ENCODE data around the gene SLC2A13. TPM values are rescaled to one million over a fixed set of nuclear protein-coding genes. Genes with fewer than 3 reads are reported as not detected.

The SLC2A13 gene
- total and polyA plus RNA-seq, 2 donors from 2014 or later = 3.9 to 18.6 TPM

DNA sequence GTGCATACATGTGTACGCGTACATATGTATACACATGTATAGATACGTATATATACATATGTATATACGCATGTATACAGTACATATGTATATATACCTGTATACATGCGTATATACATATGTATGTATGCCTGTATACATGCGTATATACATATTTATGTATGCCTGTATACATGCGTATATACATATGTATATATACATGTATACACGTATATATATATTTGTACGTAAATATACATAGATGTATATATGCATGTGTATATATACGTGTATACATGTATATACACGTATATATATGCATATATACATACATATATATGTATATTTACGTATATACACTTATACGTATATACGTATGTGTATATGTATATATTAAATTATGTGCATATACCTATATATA lies 392.3 kb downstream of the SLC2A13 start:
- intact Hi-C loops (cut with DNase I) = no loop called here

DNA sequence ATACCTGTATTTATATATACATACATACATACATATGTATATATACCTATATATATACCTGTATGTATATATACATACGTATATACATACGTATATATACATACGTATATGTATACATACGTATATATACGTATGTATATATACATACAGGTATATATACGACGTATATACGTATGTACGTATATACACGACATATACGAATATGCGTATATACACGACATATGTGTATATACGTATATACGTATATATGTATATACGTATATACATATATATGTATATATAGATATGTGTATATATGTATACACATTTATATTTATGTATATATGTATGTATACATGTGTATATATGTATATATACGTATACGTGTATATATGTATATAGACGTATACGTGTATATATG lies 393.5 kb downstream of the SLC2A13 start:
- intact Hi-C loops (cut with DNase I) = no loop called here
- H3K27me3 ChIP-seq (ENCODE audit: control insufficient read depth, insufficient read depth, low read length) = no peaks in the 10 kb centered on the region
- no peak overlapping the region for H3K4me3 ChIP-seq (ENCODE audit: low read length in 3 of 3)
- FAIRE-seq (no peak), DNase-seq (no peak)
- no peaks in the 10 kb centered on the region for H3K9me3 ChIP-seq (ENCODE audit: control insufficient read depth in 2 of 3, insufficient read depth in 1 of 3, low read length in 3 of 3)
- H3K36me3 ChIP-seq (ENCODE audit: control insufficient read depth in 2 of 3, insufficient read depth in 3 of 3, low read length in 3 of 3) = no peaks in the 10 kb centered on the region
- H3K27ac ChIP-seq (ENCODE audit: low read depth in 2 of 2, low read length in 2 of 2) = no peak overlapping the region
- H3K4me1 ChIP-seq (ENCODE audit: control insufficient read depth in 2 of 3, insufficient read depth in 2 of 3, low read depth in 1 of 3, low read length in 3 of 3) = no peaks in the 10 kb centered on the region
- H3K9ac ChIP-seq (ENCODE audit: low read length in 3 of 3) = no peak overlapping the region
- TF ChIP-seq, protein P1, sequence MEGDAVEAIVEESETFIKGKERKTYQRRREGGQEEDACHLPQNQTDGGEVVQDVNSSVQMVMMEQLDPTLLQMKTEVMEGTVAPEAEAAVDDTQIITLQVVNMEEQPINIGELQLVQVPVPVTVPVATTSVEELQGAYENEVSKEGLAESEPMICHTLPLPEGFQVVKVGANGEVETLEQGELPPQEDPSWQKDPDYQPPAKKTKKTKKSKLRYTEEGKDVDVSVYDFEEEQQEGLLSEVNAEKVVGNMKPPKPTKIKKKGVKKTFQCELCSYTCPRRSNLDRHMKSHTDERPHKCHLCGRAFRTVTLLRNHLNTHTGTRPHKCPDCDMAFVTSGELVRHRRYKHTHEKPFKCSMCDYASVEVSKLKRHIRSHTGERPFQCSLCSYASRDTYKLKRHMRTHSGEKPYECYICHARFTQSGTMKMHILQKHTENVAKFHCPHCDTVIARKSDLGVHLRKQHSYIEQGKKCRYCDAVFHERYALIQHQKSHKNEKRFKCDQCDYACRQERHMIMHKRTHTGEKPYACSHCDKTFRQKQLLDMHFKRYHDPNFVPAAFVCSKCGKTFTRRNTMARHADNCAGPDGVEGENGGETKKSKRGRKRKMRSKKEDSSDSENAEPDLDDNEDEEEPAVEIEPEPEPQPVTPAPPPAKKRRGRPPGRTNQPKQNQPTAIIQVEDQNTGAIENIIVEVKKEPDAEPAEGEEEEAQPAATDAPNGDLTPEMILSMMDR (IDR thresholded peaks at IDR 0.05; ENCODE audit: borderline replicate concordance, extremely low read depth, insufficient read depth) = no peak

More for the DNA sequence above, 392.3 kb downstream of the SLC2A13 start:
- TF ChIP-seq, protein P1 (IDR thresholded peaks at IDR 0.05; ENCODE audit: borderline replicate concordance, extremely low read depth, insufficient read depth) = no peak
- Histone ChIP-seq H3K27ac (ENCODE audit: low read depth in 2 of 2, low read length in 2 of 2) (no peak overlapping the region), H3K4me1 (ENCODE audit: control insufficient read depth in 2 of 3, insufficient read depth in 2 of 3, low read depth in 1 of 3, low read length in 3 of 3) (no peaks in the 10 kb centered on the region), H3K27me3 (ENCODE audit: control insufficient read depth, insufficient read depth, low read length) (no peaks in the 10 kb centered on the region), H3K4me3 (ENCODE audit: low read length in 3 of 3) (no peak overlapping the region), H3K9me3 (ENCODE audit: control insufficient read depth in 2 of 3, insufficient read depth in 1 of 3, low read length in 3 of 3) (no peaks in the 10 kb centered on the region), H3K36me3 (ENCODE audit: control insufficient read depth in 2 of 3, insufficient read depth in 3 of 3, low read length in 3 of 3) (no peaks in the 10 kb centered on the region), H3K9ac (ENCODE audit: low read length in 3 of 3) (no peak overlapping the region)
- DNase-seq (no peak), FAIRE-seq (no peak)

Other genes starting within 250 kb of the SLC2A13 start
- 110 TPM for gene LRRK2, start 118.9 kb upstream of the SLC2A13 start, total RNA-seq
- gene LRRK2, start 118.9 kb upstream of the SLC2A13 start, polyA plus RNA-seq (ENCODE audit: insufficient read depth, low read depth, low replicate concordance) = 8.6 TPM